HCT116 (cell line): Measurements from ENCODE around the gene APC2. TPM values are rescaled to one million over a fixed set of nuclear protein-coding genes. Genes with fewer than 3 reads are reported as not detected.

Source experiments
- ATAC-seq: fragments of 200-7000 bp; cut with Tn5 transposase; 2 replicates; pipeline ENCODE4 v1.9.1; 2020; ENCODE audit warnings: mild to moderate bottlenecking, moderate library complexity
- BruUV-seq: library from RNA; stranded (reverse); fragments of 400-500 nt; replicated peaks from 2 replicates; lab custom pipeline; 2021; lab: Mats Ljungman, UMichigan
- CTCF ChIA-PET: fragments of 300-600 bp; sonication (Branson Sonifier 250); formaldehyde crosslinking; loops from one replicate; lab custom pipeline; 2021; ENCODE audit warnings: antibody characterized with exemption; lab: Charles Lee
- POLR2A ChIA-PET: fragments of 300-600, 350-600 bp; sonication (Branson Sonifier 250); formaldehyde crosslinking; loops from one replicate; lab custom pipeline; 2021; ENCODE audit warnings: antibody characterized with exemption; lab: Charles Lee
- RAD21 ChIA-PET, 2 experiments: fragments of 300-600 bp; sonication (Branson Sonifier 250); formaldehyde crosslinking; loops; one replicate each; lab custom pipeline; 2023; ENCODE audit warnings: low total read pairs in 2 of 2; ENCODE audit not compliant: uncharacterized antibody in 2 of 2, unreplicated experiment in 2 of 2, low non-redundant PET in 1 of 2; lab: Charles Lee
- DNase-seq: peaks from one replicate; pipeline ENCODE4 v3.0.0-alpha.2; 2010; ENCODE audit warnings: low read depth, low spot score
- H2AFZ ChIP-seq: fragments of 200-600 bp; shearing (Covaris generic), sonication (generic); 2 replicates; pipeline ENCODE4 v1.6.1; 2017; ENCODE audit warnings: low read depth, mixed run types, mixed read lengths, antibody characterized with exemption, low read length; ENCODE audit not compliant: poor library complexity, severe bottlenecking
- H3K27ac ChIP-seq: 2 replicates; pipeline ENCODE4 v1.5.1; 2012; ENCODE audit warnings: low read depth, low read length
- H3K27me3 ChIP-seq: fragments of 200-600 bp; sonication (generic); 2 replicates; pipeline ENCODE4 v1.6.1; 2016; ENCODE audit warnings: mixed run types, low read length, mixed read lengths; ENCODE audit not compliant: insufficient read depth
- H3K36me3 ChIP-seq, 2 experiments: fragments of 200-500 bp in 1 of 2; fragments of 200-600 bp in 1 of 2; sonication (Bioruptor generic) in 1 of 2; sonication (generic) in 1 of 2; 2 replicates each; pipeline versions ENCODE4 v1.5.1 to v1.6.1; 2014 to 2016; ENCODE audit warnings: low read length in 2 of 2, inconsistent platforms in 1 of 2, mixed read lengths in 1 of 2, mixed run types in 1 of 2; ENCODE audit not compliant: insufficient read depth in 2 of 2, control insufficient read depth in 1 of 2
- H3K4me1 ChIP-seq, 2 experiments: fragments of 200-600 bp in 1 of 2; sonication (generic) in 1 of 2; 2 replicates each; pipeline versions ENCODE4 v1.5.1 to v1.6.1; 2012 to 2017; ENCODE audit warnings: low read length in 2 of 2, inconsistent platforms in 1 of 2, mild to moderate bottlenecking in 1 of 2, mixed read lengths in 1 of 2, mixed run types in 1 of 2, moderate library complexity in 1 of 2; ENCODE audit not compliant: insufficient read depth in 2 of 2, control insufficient read depth in 1 of 2
- H3K4me2 ChIP-seq: fragments of 200-600 bp; sonication (generic); 2 replicates; pipeline ENCODE4 v1.6.1; 2017; ENCODE audit warnings: mixed run types, low read length, mixed read lengths
- H3K4me3 ChIP-seq, 2 experiments: fragments of 200-600 bp in 1 of 2; sonication (generic) in 1 of 2; replicated peaks in 1 of 2; 2 replicates each; pipeline ENCODE4 v1.5.1; 2011 to 2016; ENCODE audit warnings: low read length in 2 of 2, control low read depth in 1 of 2, low read depth in 1 of 2, mild to moderate bottlenecking in 1 of 2, mixed read lengths in 1 of 2, mixed run types in 1 of 2
- H3K79me2 ChIP-seq: fragments of 200-600 bp; sonication (generic); 2 replicates; pipeline ENCODE4 v1.6.1; 2017; ENCODE audit warnings: mild to moderate bottlenecking, mixed run types, low read length, moderate library complexity, mixed read lengths; ENCODE audit not compliant: insufficient read depth
- H3K9ac ChIP-seq: fragments of 200-600 bp; sonication (generic); 2 replicates; pipeline ENCODE4 v1.6.1; 2016; ENCODE audit warnings: low read length, mixed read lengths
- H3K9me2 ChIP-seq: fragments of 200-600 bp; sonication (generic), shearing (Covaris generic); 2 replicates; pipeline ENCODE4 v1.6.1; 2017; ENCODE audit warnings: mixed run types, mild to moderate bottlenecking, moderate library complexity; ENCODE audit not compliant: insufficient read depth
- H3K9me3 ChIP-seq, 2 experiments: fragments of 200-500 bp in 1 of 2; fragments of 200-600 bp in 1 of 2; sonication (Bioruptor generic) in 1 of 2; sonication (generic) in 1 of 2; 2 replicates each; pipeline ENCODE4 v1.6.1; 2014 to 2017; ENCODE audit warnings: low read length in 2 of 2, mixed read lengths in 2 of 2, inconsistent platforms in 1 of 2, low read depth in 1 of 2, mild to moderate bottlenecking in 1 of 2, mixed run types in 1 of 2, moderate library complexity in 1 of 2; ENCODE audit not compliant: control insufficient read depth in 1 of 2, insufficient read depth in 1 of 2
- H4K20me1 ChIP-seq: fragments of 200-600 bp; sonication (generic), shearing (Covaris generic); 2 replicates; pipeline ENCODE4 v1.6.1; 2017; ENCODE audit warnings: mixed run types, mild to moderate bottlenecking, moderate library complexity; ENCODE audit not compliant: insufficient read depth
- CEBPB ChIP-seq: IDR thresholded peaks from 2 replicates; pipeline ENCODE4 v1.6.1; 2012; ENCODE audit warnings: low read depth
- CTCF ChIP-seq, 3 experiments: fragments of 200-600 bp in 1 of 3; sonication (generic) in 1 of 3; IDR thresholded peaks in 2 of 3; conservative IDR thresholded peaks in 1 of 3; 2 replicates each; pipeline ENCODE4 v1.5.1; 2012 to 2017; ENCODE audit warnings: low read depth in 2 of 3, low read length in 2 of 3, antibody characterized with exemption in 1 of 3, borderline replicate concordance in 1 of 3, control low read depth in 1 of 3, mild to moderate bottlenecking in 1 of 3, mixed read lengths in 1 of 3, mixed run types in 1 of 3, moderate library complexity in 1 of 3; ENCODE audit not compliant: insufficient read depth in 1 of 3
- ELF1 ChIP-seq: IDR thresholded peaks from 2 replicates; pipeline ENCODE4 v1.6.1; 2012; ENCODE audit warnings: low read depth, borderline replicate concordance
- EZH2phosphoT487 ChIP-seq: fragments of 200-600 bp; IDR thresholded peaks from 2 replicates; pipeline ENCODE4 v1.6.1; 2018; ENCODE audit warnings: antibody characterized with exemption, borderline replicate concordance
- FOSL1 ChIP-seq: IDR thresholded peaks from 2 replicates; pipeline ENCODE4 v1.6.1; 2012; ENCODE audit warnings: low read depth
- MAX ChIP-seq: IDR thresholded peaks from 2 replicates; pipeline ENCODE4 v1.6.1; 2012
- POLR2A ChIP-seq: IDR thresholded peaks from 2 replicates; pipeline ENCODE4 v1.7.0; 2011; ENCODE audit warnings: borderline replicate concordance; ENCODE audit not compliant: insufficient read depth, insufficient read length; ENCODE audit errors: extremely low read depth
- POLR2AphosphoS5 ChIP-seq: IDR thresholded peaks from 2 replicates; pipeline ENCODE4 v1.6.1; 2011; ENCODE audit warnings: mild to moderate bottlenecking, low read depth, low read length, moderate library complexity
- RAD21 ChIP-seq: IDR thresholded peaks from 2 replicates; pipeline ENCODE4 v1.6.1; 2012; ENCODE audit warnings: low read depth, mild to moderate bottlenecking
- SIN3A ChIP-seq: IDR thresholded peaks from 2 replicates; pipeline ENCODE4 v1.6.1; 2012; ENCODE audit warnings: low read depth
- SRF ChIP-seq: IDR thresholded peaks from 2 replicates; pipeline ENCODE4 v1.6.1; 2012; ENCODE audit warnings: low read depth
- TCF7L2 ChIP-seq: IDR thresholded peaks from 2 replicates; pipeline ENCODE4 v1.7.0; 2011; ENCODE audit warnings: borderline replicate concordance, inconsistent platforms; ENCODE audit not compliant: insufficient read depth, insufficient read length; ENCODE audit errors: extremely low read depth
- intact Hi-C: fragments of 100-400 bp; cut with micrococcal nuclease; formaldehyde crosslinking; loops from 2 replicates; pipeline ENCODE4 v1.10.0; 2022
- total RNA-seq: library from RNA; stranded (reverse); gene quantifications from one replicate; pipeline ENCODE4 v1.2.1, GENCODE V29; 2021; ENCODE audit not compliant: unreplicated experiment

APC2 gene
- total RNA-seq, 1 experiment from 2014 or later: 1.6 TPM

- DNase-seq (no peak), ATAC-seq (no peak)
- no peaks in the 10 kb centered on the region for H3K9me2 ChIP-seq
- no peaks in the 10 kb centered on the region for H4K20me1 ChIP-seq
- CTCF ChIA-PET: no interaction called here
- no peak overlapping the region for H3K4me2 ChIP-seq
- H3K9ac ChIP-seq: no peak overlapping the region
- H3K79me2 ChIP-seq: peaks cover 41% of the 10 kb centered on the region
- POLR2A ChIA-PET: no interaction called here
- peaks cover 37 to 52% of the 10 kb centered on the region in 2 experiments; a peak in 3 of 4 replicates for H3K36me3 ChIP-seq
- RAD21 ChIA-PET: no interaction called here
- no peak overlapping the region for H3K27ac ChIP-seq
- TF ChIP-seq CTCF (IDR thresholded peaks at IDR 0.05 in 2 of 3, conservative IDR thresholded peaks at IDR 0.05 in 1 of 3; ENCODE audit: borderline replicate concordance in 1 of 3, insufficient read depth in 1 of 3, low read depth in 2 of 3, low read length in 2 of 3) (no peak), TCF7L2 (no peak), SIN3A (no peak), ELF1 (no peak), POLR2AphosphoS5 (no peak), RAD21 (no peak), MAX (no peak), SRF (no peak), CEBPB (no peak), FOSL1 (no peak), POLR2A (no peak), EZH2phosphoT487 (no peak)
- no peaks in the 10 kb centered on the region for H3K9me3 ChIP-seq
- intact Hi-C loops: no loop called here
- no TSS peak for BruUV-seq
- H3K27me3 ChIP-seq: no peaks in the 10 kb centered on the region
- no peak overlapping the region for H2AFZ ChIP-seq
- H3K4me3 ChIP-seq: no peak overlapping the region
- peaks cover 7 to 13% of the 10 kb centered on the region in 2 experiments; a peak in 3 of 4 replicates for H3K4me1 ChIP-seq
Observed at GRCh38 chr19:1432507-1432887, 17.4 kb upstream of the APC2 start.
